H1 (cell line): ENCODE data around the gene CACNA2D1. TPM values are rescaled to one million over a fixed set of nuclear protein-coding genes. Genes with fewer than 3 reads are reported as not detected.

ENCODE experiments used
- RNF2 ChIP-seq: fragments of 200-900, 300-1000 bp; sonication (generic); IDR thresholded peaks from 2 replicates; pipeline ENCODE4 v1.7.1; 2016; ENCODE audit warnings: borderline replicate concordance, low read depth, mild to moderate bottlenecking, antibody characterized with exemption, low read length; ENCODE audit not compliant: poor library complexity, severe bottlenecking; ENCODE audit errors: missing control alignments
- SP2 ChIP-seq: IDR thresholded peaks from 2 replicates; pipeline ENCODE4 v1.6.1; 2012; ENCODE audit warnings: mild to moderate bottlenecking, low read length, inconsistent platforms
- TAF1 ChIP-seq: IDR thresholded peaks from 2 replicates; pipeline ENCODE4 v1.6.1; 2011; ENCODE audit warnings: mild to moderate bottlenecking, low read depth, low read length
- polyA plus RNA-seq, 7 experiments: library from polyadenylated mRNA; depleted of rRNA in 3 of 7; stranded (reverse) in 5 of 7; unstranded in 2 of 7; fragments of >200 nt in 5 of 7; fragments of 200-250 nt in 2 of 7; gene quantifications; 1 replicate in 5 of 7; 2 replicates in 1 of 7; 4 replicates in 1 of 7; pipeline versions ENCODE4 v1.2.1 to v1.2.3, GENCODE V29; 2011 to 2013; ENCODE audit warnings: missing spikeins in 2 of 7, mixed read lengths in 2 of 7
- total RNA-seq: library from RNA; stranded (reverse); fragmentation: NEBNext Ultra II Directional; extraction: Animal tissue kit (Norgen Biotek cat#: 25700); gene quantifications from 2 replicates; pipeline ENCODE4 v1.2.1, GENCODE V29; 2021
- TF ChIP-seq, protein P1 (sequence below): IDR thresholded peaks from 2 replicates; pipeline ENCODE4 v1.6.1; 2011; ENCODE audit warnings: low read length, improper control_type of control experiment

Gene CACNA2D1
- total and polyA plus RNA-seq, 2 of the 8 experiments (the other 6 are each of a cell fraction or from before 2014, with no cell fraction given), result 4.3 to 27.3 TPM

GRCh38 chr7:82156893-82157292, 286.7 kb downstream of the CACNA2D1 start (continued):
- TF ChIP-seq, protein P1, sequence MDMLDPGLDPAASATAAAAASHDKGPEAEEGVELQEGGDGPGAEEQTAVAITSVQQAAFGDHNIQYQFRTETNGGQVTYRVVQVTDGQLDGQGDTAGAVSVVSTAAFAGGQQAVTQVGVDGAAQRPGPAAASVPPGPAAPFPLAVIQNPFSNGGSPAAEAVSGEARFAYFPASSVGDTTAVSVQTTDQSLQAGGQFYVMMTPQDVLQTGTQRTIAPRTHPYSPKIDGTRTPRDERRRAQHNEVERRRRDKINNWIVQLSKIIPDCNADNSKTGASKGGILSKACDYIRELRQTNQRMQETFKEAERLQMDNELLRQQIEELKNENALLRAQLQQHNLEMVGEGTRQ, result no peak
- TF ChIP-seq SP2 (no peak), TAF1 (no peak), RNF2 (no peak)
